CD4-positive, alpha-beta memory T cell (primary cell): ENCODE measurements around the gene AKR1D1. TPM values are rescaled to one million over a fixed set of nuclear protein-coding genes. Genes with fewer than 3 reads are reported as not detected.
"Not testable (repeated sequence)": the region's sequence is repeated elsewhere in the genome, so short reads cannot be mapped to it uniquely, and the experiment has no call there.

Experiments used
- CTCF ChIA-PET: fragments of 350-600 bp; sonication (Branson Sonifier 250); formaldehyde crosslinking; loops from one replicate; lab custom pipeline; 2021; ENCODE audit warnings: inconsistent platforms; ENCODE audit not compliant: partially characterized antibody; lab: Charles Lee
- POLR2A ChIA-PET: fragments of 350-600 bp; sonication (Branson Sonifier 250); formaldehyde crosslinking; loops from one replicate; lab custom pipeline; 2021; ENCODE audit not compliant: partially characterized antibody; lab: Charles Lee
- DNase-seq, 5 donors: peaks; one replicate each; pipeline versions ENCODE4 v3.0.0 to v3.0.0-alpha.2; 2020 to 2022; ENCODE audit warnings: mixed read lengths in 1 of 5
- H3K27ac ChIP-seq: one replicate; pipeline ENCODE4 v1.7.0; 2013; ENCODE audit warnings: low read depth, low read length
- H3K27me3 ChIP-seq: 2 replicates; pipeline ENCODE4 v1.7.0; 2013; ENCODE audit warnings: mild to moderate bottlenecking, low read length, moderate library complexity; ENCODE audit not compliant: insufficient read depth
- H3K36me3 ChIP-seq: 2 replicates; pipeline ENCODE4 v1.7.0; 2013; ENCODE audit warnings: mild to moderate bottlenecking, low read length, moderate library complexity; ENCODE audit not compliant: insufficient read depth
- H3K4me1 ChIP-seq: 2 replicates; pipeline ENCODE4 v1.7.0; 2013; ENCODE audit warnings: mild to moderate bottlenecking, low read length, moderate library complexity; ENCODE audit not compliant: insufficient read depth
- H3K4me3 ChIP-seq, 2 donors: one replicate each; pipeline ENCODE4 v1.7.0; 2013; ENCODE audit warnings: low read length in 2 of 2, mild to moderate bottlenecking in 1 of 2
- H3K9me3 ChIP-seq, 2 donors: one replicate each; pipeline ENCODE4 v1.7.0; 2013; ENCODE audit warnings: low read length in 2 of 2, control low read depth in 1 of 2; ENCODE audit not compliant: control insufficient read depth in 1 of 2
- H3K27ac Mint-ChIP-seq, 7 donors: one replicate each; pipeline ENCODE4 v1.8.0; 2020 to 2021; ENCODE audit warnings: mixed read lengths in 7 of 7, mild to moderate bottlenecking in 6 of 7, inconsistent platforms in 3 of 7, moderate library complexity in 3 of 7
- H3K27me3 Mint-ChIP-seq, 2 donors: one replicate each; pipeline ENCODE4 v1.8.0; 2020 to 2021; ENCODE audit warnings: mixed read lengths in 2 of 2
- H3K36me3 Mint-ChIP-seq, 2 donors: one replicate each; pipeline ENCODE4 v1.8.0; 2020 to 2021; ENCODE audit warnings: mixed read lengths in 2 of 2, inconsistent platforms in 1 of 2, mild to moderate bottlenecking in 1 of 2
- H3K4me1 Mint-ChIP-seq, 4 donors: one replicate each; pipeline ENCODE4 v1.8.0; 2020 to 2021; ENCODE audit warnings: mixed read lengths in 4 of 4, mild to moderate bottlenecking in 1 of 4
- H3K4me3 Mint-ChIP-seq, 8 donors: one replicate each; pipeline ENCODE4 v1.8.0; 2020 to 2021; ENCODE audit warnings: mixed read lengths in 8 of 8, mild to moderate bottlenecking in 7 of 8, moderate library complexity in 6 of 8, inconsistent platforms in 3 of 8
- H3K9me3 Mint-ChIP-seq, 8 donors: one replicate each; pipeline ENCODE4 v1.8.0; 2020 to 2021; ENCODE audit warnings: mixed read lengths in 8 of 8, mild to moderate bottlenecking in 5 of 8, inconsistent platforms in 3 of 8, moderate library complexity in 1 of 8
- intact Hi-C: fragments of 100-400 bp; cut with micrococcal nuclease; formaldehyde crosslinking; loops from one replicate; pipeline ENCODE4 v1.15.1; 2023
- polyA plus RNA-seq, 2 donors: library from polyadenylated mRNA; unstranded; fragments of 300-500 nt; fragmentation: Illumina TruSeq; gene quantifications; one replicate each; pipeline ENCODE4 v1.2.3, GENCODE V29; 2021
- total RNA-seq, 2 experiments: library from RNA; stranded (reverse); gene quantifications; one replicate each; pipeline ENCODE4 v1.2.3, GENCODE V29; 2021

Gene AKR1D1
- total and polyA plus RNA-seq, 4 experiments from 2014 or later, result not detected

DNA sequence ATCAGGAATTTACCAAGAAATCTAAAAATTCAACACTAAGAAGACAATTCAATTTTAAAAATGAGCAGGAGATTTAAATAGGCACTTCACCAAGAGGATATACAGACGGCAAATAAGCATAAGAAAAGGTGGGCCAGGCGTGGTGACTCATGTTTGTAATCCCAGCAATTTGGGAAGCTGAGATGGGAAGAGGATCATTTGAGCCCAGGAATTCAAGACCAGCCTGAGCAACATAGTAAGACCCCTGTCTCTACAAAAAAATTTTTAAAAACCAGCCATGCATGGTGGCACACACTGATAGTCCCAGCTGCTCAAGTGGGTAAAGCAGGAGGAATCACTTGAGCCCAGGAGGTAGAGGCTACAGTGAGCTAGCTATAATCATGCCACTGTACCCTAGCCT lies 3.5 kb upstream of the AKR1D1 start:
- Histone ChIP-seq H3K27ac (no peak overlapping the region), H3K27me3 (no peaks in the 10 kb centered on the region), H3K4me3 (no peak overlapping the region), H3K4me1 (no peaks in the 10 kb centered on the region), H3K36me3 (no peaks in the 10 kb centered on the region), H3K9me3 (no peaks in the 10 kb centered on the region)
- POLR2A ChIA-PET, result no interaction called here
- CTCF ChIA-PET, result no interaction called here
- no peak overlapping the region for H3K27ac Mint-ChIP-seq
- intact Hi-C loops, result no loop called here
- peaks cover 0 to 24% (median 10%) of the 10 kb centered on the region in 8 donors for H3K9me3 Mint-ChIP-seq
- H3K27me3 Mint-ChIP-seq, result peaks cover 4 to 8% of the 10 kb centered on the region in 2 donors
- DNase-seq, result no peak
- no peak overlapping the region for H3K4me3 Mint-ChIP-seq
- no peaks in the 10 kb centered on the region for H3K36me3 Mint-ChIP-seq
- H3K4me1 Mint-ChIP-seq, result no peaks in the 10 kb centered on the region

DNA sequence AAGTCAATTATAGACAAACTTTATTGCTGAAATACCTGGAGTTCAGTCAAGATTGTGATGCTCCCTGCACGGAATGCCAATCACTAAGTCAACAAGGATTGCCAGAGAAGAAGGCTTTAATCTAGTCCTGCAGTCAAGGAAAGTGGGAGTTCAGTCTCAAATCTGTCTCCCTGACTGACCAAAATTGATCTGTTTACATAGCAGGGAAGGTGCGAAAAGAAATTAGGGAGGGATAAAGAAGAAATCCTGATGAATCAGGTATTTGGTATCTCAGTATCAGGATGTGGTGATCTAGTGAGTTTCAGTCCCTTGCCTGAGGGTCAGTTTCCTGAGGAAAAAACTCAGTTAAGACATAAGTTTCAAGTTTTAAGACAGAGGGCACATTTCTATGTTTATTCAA lies 2.1 kb upstream of the AKR1D1 start:
- H3K4me3 ChIP-seq, result no peak overlapping the region
- H3K27me3 ChIP-seq, result no peaks in the 10 kb centered on the region
- DNase-seq, result no peak
- no peak overlapping the region for H3K4me3 Mint-ChIP-seq
- no peaks in the 10 kb centered on the region for H3K9me3 ChIP-seq
- no peak overlapping the region for H3K27ac ChIP-seq
- H3K27me3 Mint-ChIP-seq, result peaks cover 2 to 9% of the 10 kb centered on the region in 2 donors
- intact Hi-C loops, result no loop called here
- H3K9me3 Mint-ChIP-seq, result peaks cover 0 to 24% (median 10%) of the 10 kb centered on the region in 8 donors
- H3K36me3 Mint-ChIP-seq, result no peaks in the 10 kb centered on the region
- CTCF ChIA-PET, result no interaction called here
- POLR2A ChIA-PET, result no interaction called here
- no peaks in the 10 kb centered on the region for H3K36me3 ChIP-seq
- no peak overlapping the region for H3K27ac Mint-ChIP-seq
- no peaks in the 10 kb centered on the region for H3K4me1 ChIP-seq
- H3K4me1 Mint-ChIP-seq, result no peaks in the 10 kb centered on the region

DNA sequence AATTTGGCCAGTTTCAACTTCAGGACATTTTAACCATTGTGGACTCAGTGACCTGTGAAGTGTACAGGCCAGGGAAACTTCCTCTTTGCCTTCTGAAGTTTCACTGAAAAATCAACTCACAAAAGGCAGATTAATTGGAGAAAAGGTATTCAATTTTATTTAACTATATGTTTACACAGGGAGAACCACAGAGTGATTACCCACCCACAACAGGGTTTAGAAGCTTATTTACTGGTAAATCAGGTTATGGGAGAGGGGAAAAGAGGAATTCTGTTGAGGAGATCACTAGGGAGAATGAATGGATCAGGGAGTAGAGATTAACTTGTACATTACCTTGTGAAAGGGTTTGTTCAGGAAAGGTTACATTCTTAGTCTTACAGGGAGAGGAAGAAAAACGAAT lies 1.7 kb upstream of the AKR1D1 start:
- no peaks in the 10 kb centered on the region for H3K4me1 ChIP-seq
- no peak for DNase-seq
- ChIA-PET CTCF (no interaction called here), POLR2A (no interaction called here)
- Mint-ChIP-seq H3K36me3 (no peaks in the 10 kb centered on the region), H3K27ac (no peak overlapping the region), H3K27me3 (peaks cover 2 to 9% of the 10 kb centered on the region in 2 donors), H3K4me1 (no peaks in the 10 kb centered on the region), H3K4me3 (no peak overlapping the region), H3K9me3 (peaks cover 0 to 24% (median 10%) of the 10 kb centered on the region in 8 donors)
- no peaks in the 10 kb centered on the region for H3K36me3 ChIP-seq
- H3K27ac ChIP-seq, result no peak overlapping the region
- intact Hi-C loops, result no loop called here
- no peak overlapping the region for H3K4me3 ChIP-seq
- H3K27me3 ChIP-seq, result no peaks in the 10 kb centered on the region
- H3K9me3 ChIP-seq, result no peaks in the 10 kb centered on the region

- Mint-ChIP-seq H3K9me3 (peaks cover 0 to 24% (median 10%) of the 10 kb centered on the region in 8 donors), H3K27me3 (peaks cover 2 to 9% of the 10 kb centered on the region in 2 donors), H3K27ac (no peak overlapping the region), H3K36me3 (no peaks in the 10 kb centered on the region), H3K4me1 (no peaks in the 10 kb centered on the region), H3K4me3 (no peak overlapping the region)
- CTCF ChIA-PET, result no interaction called here
- Histone ChIP-seq H3K4me1 (no peaks in the 10 kb centered on the region), H3K36me3 (no peaks in the 10 kb centered on the region), H3K9me3 (no peaks in the 10 kb centered on the region), H3K27ac (no peak overlapping the region), H3K4me3 (no peak overlapping the region), H3K27me3 (no peaks in the 10 kb centered on the region)
- no peak for DNase-seq
- intact Hi-C loops, result no loop called here
- POLR2A ChIA-PET, result no interaction called here
Measured at GRCh38 chr7:138075350-138075749, 909 bp upstream of the AKR1D1 start.

DNA sequence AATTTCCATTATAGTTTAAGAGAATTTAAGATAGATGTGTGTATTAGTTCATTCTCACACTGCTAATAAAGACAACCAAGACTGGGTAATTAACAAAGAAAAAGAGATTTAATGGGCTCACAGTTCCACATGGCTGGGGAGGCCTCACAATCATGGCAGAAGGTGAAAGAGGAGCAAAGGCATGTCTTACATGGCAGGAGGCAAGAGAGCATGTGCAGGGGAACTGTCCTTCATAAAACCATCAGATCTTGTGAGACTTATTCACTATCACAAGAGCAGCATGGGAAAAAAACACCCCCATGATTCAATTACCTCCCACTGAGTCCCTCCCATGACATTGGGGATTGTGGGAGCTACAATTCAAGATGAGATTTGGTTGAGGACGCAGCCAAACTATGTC lies 473 bp upstream of the AKR1D1 start:
- intact Hi-C loops, result not testable (repeated sequence)

GRCh38 chr7:138077809-138078208 lies 1.6 kb downstream of the AKR1D1 start:
- no peaks in the 10 kb centered on the region for H3K27me3 ChIP-seq
- peaks cover 0 to 24% (median 10%) of the 10 kb centered on the region in 8 donors for H3K9me3 Mint-ChIP-seq
- peaks cover 0 to 5% of the 10 kb centered on the region in 2 donors for H3K27me3 Mint-ChIP-seq
- no peaks in the 10 kb centered on the region for H3K4me1 Mint-ChIP-seq
- H3K27ac Mint-ChIP-seq, result no peak overlapping the region
- ChIA-PET CTCF (no interaction called here), POLR2A (no interaction called here)
- no peak for DNase-seq
- no peaks in the 10 kb centered on the region for H3K4me1 ChIP-seq
- no peaks in the 10 kb centered on the region for H3K36me3 ChIP-seq
- no peak overlapping the region for H3K4me3 Mint-ChIP-seq
- no peak overlapping the region for H3K27ac ChIP-seq
- H3K36me3 Mint-ChIP-seq, result no peaks in the 10 kb centered on the region
- intact Hi-C loops, result no loop called here
- H3K4me3 ChIP-seq, result no peak overlapping the region
- no peaks in the 10 kb centered on the region for H3K9me3 ChIP-seq

More for the DNA sequence above, 473 bp upstream of the AKR1D1 start:
- H3K4me1 ChIP-seq, CTCF ChIA-PET, H3K27me3 Mint-ChIP-seq, H3K4me3 ChIP-seq, H3K36me3 Mint-ChIP-seq, H3K27me3 ChIP-seq, POLR2A ChIA-PET, H3K36me3 ChIP-seq, H3K9me3 ChIP-seq, DNase-seq, H3K27ac ChIP-seq, H3K4me1 Mint-ChIP-seq, H3K4me3 Mint-ChIP-seq, H3K27ac Mint-ChIP-seq: not testable (repeated sequence)
- H3K9me3 Mint-ChIP-seq, result peaks cover 0 to 24% (median 10%) of the 10 kb centered on the region in 8 donors

- Mint-ChIP-seq H3K36me3 (no peaks in the 10 kb centered on the region), H3K4me1 (no peaks in the 10 kb centered on the region), H3K27ac (no peak overlapping the region), H3K9me3 (peaks cover 0 to 21% (median 7%) of the 10 kb centered on the region in 8 donors), H3K4me3 (no peak overlapping the region), H3K27me3 (peaks cover 3 to 5% of the 10 kb centered on the region in 2 donors)
- POLR2A ChIA-PET, result no interaction called here
- CTCF ChIA-PET, result no interaction called here
- no peak for DNase-seq
- H3K4me3 ChIP-seq, result no peak overlapping the region
- H3K9me3 ChIP-seq, result no peaks in the 10 kb centered on the region
- no peak overlapping the region for H3K27ac ChIP-seq
- H3K27me3 ChIP-seq, result no peaks in the 10 kb centered on the region
- intact Hi-C loops, result no loop called here
- H3K4me1 ChIP-seq, result no peaks in the 10 kb centered on the region
- H3K36me3 ChIP-seq, result no peaks in the 10 kb centered on the region
Measured at GRCh38 chr7:138079137-138079536, 2.9 kb downstream of the AKR1D1 start.

DNA sequence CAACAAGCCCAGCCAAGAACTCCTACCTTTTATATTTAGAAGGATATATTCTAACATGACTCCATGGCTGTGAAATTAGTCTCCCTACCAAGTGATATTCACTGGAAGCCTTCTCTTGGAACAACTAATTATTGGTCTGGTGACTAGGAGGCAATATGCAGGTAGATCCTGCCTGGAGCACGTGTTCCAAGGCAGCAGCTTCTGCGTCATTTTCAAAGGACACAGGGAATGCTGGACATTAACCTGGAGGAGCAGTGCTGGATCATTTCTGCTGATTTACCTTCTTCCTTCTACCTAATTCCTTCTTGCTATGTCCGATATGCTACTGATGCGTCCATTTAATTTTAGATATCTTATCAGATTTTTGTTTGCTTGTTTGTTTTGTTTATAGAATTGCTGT lies 5.6 kb downstream of the AKR1D1 start:
- peaks cover 3 to 11% of the 10 kb centered on the region in 2 donors for H3K27me3 Mint-ChIP-seq
- no peak overlapping the region for H3K4me3 Mint-ChIP-seq
- CTCF ChIA-PET, result no interaction called here
- H3K4me1 Mint-ChIP-seq, result no peaks in the 10 kb centered on the region
- DNase-seq, result no peak
- H3K27ac Mint-ChIP-seq, result no peak overlapping the region
- no peaks in the 10 kb centered on the region for H3K4me1 ChIP-seq
- H3K9me3 ChIP-seq, result no peaks in the 10 kb centered on the region
- H3K27ac ChIP-seq, result no peak overlapping the region
- no peaks in the 10 kb centered on the region for H3K36me3 Mint-ChIP-seq
- H3K36me3 ChIP-seq, result no peaks in the 10 kb centered on the region
- no peaks in the 10 kb centered on the region for H3K27me3 ChIP-seq
- H3K4me3 ChIP-seq, result no peak overlapping the region
- POLR2A ChIA-PET, result no interaction called here
- no peaks in the 10 kb centered on the region for H3K9me3 Mint-ChIP-seq
- intact Hi-C loops, result no loop called here
